ENCODE results near the gene ADAMTS2.

Gene ADAMTS2

DNA sequence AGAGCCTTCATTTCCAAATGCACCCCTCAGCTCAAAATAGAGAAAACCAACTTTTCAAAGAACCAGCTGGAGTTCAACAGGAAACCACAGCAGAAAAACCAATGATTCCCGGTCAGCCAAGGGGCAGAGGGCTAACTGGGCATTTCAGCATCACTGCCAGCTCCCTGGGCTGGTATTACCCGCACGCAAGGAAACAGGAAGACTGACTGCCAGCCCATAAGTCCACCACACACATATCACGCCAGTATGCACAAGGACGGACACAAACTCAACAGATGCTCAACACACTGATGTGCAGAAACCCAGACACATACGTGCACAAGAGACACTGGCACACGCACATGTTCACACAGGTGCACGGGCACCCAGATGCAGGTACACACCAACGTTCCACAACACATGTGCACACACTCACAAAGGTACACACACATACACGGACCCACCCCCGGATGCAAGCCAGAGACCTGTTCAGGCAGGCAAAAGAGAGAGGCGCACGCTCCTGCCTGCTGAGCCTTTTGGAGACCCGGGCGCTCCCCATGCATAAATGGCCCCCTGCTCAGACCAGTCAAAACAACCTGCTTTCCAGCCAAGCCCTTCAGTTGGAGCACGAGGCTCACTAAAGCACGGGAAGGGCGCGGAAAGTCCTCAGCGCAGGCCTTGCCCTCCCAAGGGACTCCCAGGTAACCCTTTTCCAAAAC is 2.1 kb downstream of the ADAMTS2 start:
- FAIRE-seq, result no peak

DNA sequence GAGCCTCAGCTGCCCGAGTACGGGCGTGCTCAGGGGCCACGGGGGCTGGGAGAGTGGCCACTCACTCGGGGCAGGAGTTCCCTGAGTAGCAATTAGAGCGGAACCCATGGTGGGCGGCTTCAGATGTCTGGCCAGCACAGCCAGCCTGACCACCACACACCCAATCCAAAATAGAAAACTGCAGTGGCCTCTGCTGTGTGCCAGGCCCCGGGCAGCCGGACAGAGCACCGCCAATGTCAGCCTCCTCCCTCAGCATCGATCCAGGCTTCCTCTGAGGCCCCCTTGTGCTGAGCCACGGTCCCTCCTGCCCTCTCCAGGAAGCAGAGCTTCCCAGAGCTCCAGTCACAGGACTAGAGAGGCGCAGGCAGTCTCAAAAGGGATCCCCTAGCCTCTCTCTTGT is 2.7 kb downstream of the ADAMTS2 start:
- no peak for FAIRE-seq

DNA sequence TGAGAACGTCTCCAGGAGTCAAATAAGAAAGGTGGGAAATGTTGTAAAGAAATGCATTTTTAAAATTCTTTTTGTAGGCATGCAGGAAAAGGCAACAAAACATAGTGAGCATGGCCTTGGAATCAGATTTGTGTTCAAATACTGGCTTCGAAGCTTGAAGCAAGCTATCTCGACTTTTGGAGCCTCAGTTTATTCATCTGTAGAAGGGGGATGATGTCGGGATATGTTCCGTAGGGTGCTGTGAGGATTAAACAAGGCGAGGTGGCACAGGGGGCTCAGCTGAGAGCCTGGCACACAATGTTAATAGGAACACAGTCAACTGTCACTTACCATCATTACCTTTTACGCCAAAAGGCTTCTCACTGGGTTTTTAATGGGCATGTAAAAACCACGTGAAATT is 4.8 kb downstream of the ADAMTS2 start:
- FAIRE-seq, result no peak

DNA sequence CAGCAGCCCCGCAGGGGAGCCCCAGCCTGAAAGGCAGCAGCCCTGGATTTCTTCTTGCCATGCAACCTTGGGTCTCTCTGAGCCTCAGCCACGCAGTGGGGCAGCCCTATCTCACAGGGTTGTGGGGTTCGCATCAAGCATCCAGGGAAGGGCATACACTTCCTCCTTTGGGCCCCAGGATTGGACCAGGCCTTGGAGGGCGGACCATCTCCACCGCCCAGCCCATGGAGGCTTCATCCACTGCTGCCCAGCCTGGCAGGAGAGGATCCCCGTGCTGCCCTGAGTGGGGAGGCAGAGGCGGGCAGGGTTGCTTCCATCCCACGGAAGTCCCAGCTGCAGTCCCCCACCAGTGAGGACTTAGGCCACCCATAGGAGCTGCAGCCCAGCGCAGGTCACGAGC is 5.3 kb downstream of the ADAMTS2 start:
- no peak for FAIRE-seq

DNA sequence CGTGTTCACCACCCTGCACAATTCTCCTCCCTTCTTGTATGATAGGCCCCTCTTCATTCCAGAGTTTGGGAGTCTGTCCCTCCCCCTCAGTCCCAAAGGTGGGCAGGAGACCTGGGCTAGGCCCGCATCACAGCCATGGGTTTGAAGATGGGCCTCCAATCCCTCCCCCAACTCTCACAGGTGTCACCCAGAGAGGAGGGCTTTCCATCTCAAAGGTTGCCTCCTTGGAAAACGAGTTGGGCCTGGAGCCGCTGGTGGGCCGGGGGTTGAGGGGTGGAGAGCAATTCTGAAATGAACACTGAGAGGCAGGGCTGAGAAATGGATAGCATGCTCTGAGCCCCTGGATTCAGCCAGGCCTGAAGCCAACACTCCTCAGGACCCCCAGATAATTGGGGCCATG is 6.2 kb downstream of the ADAMTS2 start:
- FAIRE-seq, result no peak

DNA sequence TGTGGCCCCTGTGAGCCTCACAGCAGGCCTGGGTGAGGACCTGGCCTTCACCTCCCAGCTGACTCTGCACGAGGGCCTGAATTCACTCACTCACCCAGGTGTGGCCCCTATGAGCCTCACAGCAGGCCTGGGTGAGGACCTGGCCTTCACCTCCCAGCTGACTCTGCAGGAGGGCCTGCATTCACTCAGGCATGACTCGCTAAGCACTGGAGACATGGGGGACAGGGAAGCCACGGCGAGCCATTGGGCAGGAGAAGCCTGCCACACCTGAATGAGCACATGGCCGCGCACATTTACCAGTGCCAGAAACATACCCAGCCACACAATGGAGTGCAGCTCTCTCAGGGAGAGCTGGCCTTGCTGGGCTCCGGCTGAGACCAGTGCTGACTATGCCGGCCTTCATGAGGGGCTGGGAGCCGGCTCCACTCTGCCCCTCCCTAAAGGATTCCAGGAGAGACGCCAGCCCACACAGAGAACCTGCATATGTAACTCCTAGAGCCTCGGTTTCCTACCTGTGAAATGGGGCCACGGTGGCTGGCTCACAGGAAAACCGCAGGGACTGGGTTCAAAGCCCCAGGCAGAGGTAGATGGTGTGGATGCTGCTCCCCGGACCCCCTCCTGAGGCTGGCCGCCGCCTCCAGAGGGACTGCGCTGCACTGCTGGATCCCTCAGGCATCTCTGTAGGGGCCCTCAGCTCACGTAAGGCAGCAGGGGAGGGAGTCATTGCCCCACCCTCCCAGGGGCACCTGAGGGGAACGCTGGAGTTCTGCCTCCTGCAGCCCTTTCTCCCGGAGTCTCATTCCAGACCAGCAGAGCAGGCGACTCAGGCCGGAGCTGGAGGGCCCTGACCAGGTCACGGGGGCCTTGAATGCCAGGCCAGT is 7.2 kb downstream of the ADAMTS2 start:
- FAIRE-seq, result no peak

DNA sequence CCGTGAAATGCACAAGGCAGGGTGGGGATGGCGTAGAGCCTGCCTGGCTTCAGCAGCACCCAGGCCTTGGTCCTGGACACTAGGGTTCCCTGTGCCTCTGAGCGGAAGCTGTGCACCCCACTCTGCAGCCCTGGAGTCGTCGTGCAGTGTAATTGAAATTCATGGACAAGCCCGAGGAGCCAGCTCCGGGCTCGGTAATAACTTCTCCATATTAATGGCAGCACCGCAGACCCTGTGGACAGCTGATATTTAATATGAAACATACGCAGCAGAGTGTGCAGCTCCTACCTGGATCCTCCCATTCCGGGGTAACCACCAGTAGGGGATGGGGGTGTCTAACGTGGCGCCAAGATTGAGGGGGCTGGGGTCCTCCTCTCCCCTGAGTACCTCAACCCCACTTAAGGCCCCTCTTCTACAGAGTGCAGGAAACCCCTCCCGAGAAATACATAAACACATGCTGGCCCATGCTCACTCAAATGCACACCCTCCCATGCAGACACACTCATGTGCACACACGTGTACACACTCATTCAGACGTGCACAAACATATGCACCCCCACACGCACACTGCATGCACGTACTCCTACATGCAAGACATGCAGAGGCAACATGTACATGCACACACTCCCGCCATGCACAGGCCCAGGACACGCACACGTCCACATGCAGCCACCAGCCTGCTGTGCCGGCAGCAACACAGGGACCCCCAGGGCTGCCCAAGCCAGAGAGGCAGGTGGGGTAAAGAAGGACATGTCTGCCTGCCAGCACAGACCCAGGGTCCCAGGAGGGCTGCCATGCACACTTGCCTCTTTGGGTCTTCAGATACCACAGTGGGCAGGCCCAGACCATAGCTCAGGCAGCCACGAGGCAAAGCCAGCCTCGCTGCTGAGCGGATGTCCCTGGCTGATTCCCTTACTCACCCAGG is 8.1 kb downstream of the ADAMTS2 start:
- no peak for FAIRE-seq

DNA sequence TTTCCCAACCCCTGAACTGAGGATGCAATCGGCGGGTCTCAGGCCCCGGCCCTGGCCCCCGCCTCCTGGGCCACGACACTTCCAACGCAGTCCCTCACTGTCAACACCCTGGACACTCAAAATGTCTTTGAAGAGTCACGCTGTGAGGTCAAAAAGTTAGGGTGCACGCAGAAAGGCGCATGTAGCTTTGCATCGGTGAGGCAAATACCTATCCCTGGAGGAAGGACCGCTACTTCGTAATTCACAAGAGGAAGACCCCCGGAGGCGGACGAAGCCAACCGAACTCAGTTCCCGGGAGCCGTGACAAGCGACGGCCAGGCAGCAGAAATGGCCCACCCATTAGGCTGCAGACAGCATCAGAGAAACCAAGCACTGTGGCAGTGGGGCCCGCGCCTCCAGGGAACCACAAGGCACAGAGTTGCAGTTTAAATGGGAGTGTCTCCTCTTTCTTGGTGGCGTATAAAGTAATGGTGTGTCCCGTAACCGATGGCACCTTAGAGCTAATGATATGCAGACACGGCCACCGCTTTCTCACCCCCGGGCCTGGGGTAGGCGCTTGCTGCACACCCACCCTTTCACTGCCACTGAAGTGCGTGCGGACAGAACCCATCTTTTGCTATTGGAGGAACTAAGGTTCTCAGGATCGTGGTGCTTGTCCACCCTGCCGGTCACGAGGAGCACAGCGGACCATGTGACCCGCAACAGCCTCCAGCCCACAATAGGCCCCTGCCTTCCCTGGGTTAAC is 9.0 kb downstream of the ADAMTS2 start:
- no peak for FAIRE-seq

DNA sequence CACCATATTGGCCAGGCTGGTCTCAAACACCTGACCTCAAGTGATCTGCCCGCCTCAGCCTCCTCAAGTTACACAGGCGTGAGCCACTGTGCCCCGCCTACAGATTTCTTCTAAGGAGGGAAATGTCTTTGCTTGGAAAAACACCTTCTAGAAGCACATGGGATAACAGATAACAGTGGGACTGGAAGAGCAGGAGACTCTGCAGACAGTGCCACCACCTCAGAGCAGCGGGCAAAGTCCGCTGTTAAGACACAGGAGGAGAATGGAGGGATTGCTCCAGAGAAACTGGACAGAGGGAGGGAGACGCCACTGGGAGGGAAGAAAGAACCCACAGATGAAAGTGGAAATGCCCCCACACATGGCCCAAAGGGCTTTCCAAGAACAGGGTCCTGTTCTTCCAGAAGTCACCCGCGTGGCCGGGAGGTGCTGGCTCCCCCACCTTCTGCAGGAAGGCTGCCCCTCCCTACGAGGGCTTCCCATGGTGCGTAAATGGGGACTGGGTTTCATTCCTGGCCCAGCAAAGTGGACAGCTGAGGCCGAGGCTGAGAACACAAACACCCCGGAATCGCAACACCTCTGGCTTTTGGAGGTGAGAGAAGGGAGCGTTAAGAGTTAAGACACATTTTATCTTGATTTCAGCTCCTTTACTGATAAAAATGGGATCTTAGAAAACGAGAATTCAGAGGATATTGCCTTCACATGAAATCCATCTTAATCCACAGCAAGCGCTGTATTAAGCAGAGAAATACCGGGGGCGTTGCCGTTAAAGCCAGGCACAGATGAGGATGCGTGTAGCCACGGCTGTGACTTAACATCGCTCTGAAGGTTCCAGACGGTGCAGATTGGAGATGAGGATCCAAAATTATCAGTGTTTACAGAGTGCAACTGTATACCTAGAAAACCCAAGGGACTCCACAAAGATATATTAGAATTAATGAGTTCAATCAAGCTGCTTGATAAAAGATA is 11.2 kb downstream of the ADAMTS2 start:
- FAIRE-seq, result no peak

DNA sequence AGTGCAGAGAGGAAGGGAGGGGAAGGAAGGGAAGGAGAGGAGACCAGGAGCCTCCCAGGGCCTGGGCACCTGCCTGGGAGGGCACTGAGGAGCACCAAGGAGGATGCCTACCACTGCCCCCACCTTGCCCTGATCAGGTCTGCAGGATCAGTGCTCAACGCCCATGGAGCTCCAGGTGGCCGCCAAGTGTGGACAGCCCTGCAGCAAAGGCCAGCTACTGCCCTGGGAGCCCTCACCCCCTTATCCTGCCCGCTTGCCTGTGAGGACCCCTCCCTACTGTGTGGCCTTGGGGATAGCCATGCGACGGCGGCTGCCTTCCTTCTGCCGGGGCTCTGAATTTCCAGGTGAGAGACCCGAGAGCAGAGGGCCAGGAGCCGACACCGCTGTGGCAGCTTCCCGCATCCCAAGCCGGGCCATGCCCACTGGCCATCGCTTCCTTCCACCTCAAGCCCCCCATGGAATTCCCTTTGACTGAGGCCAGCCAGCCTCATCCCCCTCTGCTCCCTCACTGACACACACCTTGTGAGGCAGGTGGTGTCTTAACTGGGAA is 12.4 kb downstream of the ADAMTS2 start:
- FAIRE-seq, result no peak

DNA sequence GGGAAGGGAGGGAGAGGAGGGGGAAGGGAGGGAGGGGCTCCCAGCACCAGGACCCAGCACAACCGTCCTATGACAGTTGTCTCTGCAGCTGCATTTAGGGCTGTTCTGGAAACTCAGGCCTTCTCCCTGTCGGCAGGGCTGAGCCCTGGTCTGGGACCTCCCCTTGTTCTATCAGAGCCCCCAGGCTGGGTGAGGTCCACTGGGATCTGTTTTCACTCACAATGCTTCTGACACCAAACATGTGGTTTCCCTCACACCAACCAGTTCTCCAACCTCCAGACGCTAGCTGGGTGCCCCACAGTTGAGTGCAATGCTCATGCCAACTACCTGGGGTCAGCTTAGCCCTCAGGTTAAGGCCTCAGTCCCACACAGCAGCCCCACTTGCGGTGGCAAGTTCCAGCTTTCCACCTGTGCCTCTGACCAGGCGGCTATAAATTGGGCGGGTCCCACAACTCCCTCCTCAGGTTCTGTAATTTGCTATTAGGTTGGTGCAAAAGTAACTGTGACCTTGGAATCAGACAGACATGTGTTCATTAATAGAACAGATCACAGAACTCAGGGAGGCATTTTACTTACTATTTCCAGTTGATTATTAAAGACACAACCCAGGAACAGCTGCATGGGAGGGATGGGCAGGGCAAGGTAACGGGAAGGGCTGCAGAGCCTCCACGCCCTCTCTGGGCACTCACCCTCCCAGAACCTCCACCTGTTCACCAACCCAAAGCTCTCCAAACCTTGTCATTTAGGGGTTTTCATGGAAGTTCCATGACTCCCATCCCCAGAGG is 13.5 kb downstream of the ADAMTS2 start:
- FAIRE-seq, result no peak

DNA sequence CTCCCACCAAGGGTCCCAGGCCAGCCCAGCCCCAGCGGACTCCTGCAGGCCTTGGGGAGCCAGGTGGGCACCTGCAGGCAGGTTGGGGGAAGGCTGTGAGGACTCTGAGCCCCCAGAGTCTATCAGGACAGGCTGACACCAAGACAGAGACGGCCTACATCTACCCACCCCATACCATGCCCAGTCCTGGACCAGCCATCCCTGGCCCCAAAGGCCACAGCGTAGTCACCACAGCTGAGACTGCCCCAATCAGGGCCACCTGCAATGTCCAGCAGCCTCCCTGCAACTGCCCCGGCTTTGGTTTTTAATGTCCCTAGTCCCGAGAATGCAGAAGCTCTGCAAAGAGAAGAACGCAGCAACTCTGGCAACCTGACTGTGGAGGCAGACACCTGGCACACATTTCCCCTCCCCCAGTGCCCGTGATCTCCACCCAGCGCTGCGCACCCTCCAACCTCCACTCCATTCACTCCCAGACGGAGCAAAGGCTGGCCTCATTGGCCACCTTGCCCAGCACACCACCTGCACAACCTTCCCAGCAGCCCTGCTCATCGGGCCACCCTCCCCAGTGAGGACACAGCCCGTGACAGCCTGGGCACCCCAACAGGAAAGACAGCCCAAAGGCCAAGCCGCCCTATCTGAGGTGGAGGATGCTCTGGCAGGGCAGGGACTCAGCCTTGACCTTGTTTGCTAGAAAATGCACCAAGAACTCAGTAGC is 14.9 kb downstream of the ADAMTS2 start:
- FAIRE-seq, result no peak

DNA sequence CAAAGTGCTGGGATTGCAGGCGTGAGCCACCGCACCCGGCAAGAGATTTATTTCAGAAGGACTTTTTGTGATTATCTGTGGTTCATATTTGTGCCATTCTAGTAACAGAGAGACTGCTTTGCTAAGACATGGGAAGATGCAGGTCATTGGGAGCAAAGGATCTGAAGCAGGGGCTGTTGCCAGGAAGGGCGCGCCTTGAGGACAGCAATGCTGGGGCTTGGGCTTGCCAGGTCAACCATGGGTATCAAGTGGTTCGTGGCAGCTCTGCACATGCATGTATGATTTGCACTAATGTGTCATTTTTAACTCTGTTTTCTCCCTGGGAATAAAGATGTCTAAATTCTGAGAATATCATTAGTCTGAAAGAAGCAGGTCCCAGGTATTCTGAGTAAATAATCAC is 17.0 kb downstream of the ADAMTS2 start:
- FAIRE-seq, result no peak

DNA sequence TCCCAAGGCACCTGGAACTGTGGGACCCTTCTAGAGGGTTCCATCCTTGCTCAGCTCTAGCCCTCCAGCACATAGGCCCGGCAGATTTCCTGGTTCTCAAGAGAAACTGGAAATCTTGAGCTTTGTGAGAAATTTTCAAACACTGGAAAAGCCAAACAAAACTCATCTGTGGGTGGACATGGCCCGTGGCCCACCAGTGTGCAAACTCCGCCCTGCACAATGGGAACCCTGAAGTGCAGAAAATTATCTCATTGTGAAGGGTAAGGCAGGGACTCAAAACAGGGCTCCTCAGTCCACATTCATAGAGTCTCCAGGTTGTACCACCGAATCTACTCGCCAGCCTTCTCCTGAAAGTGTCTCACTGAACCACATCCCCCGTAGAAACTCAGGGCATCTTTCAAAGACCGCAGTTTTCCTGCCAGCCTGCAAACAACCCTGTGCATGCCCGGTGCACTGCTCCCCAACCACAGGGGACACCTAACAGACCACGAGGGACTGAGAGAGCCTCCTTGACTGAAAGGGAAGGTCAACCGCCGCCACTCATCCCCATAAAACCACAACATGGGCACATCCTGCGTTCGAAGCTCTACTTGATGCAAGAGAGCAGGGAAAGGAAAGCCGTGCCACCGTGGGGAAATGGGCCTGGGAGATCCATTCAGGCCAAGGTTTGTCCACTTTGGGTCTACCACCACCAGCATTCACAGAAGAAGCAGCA is 18.1 kb downstream of the ADAMTS2 start:
- FAIRE-seq, result no peak

DNA sequence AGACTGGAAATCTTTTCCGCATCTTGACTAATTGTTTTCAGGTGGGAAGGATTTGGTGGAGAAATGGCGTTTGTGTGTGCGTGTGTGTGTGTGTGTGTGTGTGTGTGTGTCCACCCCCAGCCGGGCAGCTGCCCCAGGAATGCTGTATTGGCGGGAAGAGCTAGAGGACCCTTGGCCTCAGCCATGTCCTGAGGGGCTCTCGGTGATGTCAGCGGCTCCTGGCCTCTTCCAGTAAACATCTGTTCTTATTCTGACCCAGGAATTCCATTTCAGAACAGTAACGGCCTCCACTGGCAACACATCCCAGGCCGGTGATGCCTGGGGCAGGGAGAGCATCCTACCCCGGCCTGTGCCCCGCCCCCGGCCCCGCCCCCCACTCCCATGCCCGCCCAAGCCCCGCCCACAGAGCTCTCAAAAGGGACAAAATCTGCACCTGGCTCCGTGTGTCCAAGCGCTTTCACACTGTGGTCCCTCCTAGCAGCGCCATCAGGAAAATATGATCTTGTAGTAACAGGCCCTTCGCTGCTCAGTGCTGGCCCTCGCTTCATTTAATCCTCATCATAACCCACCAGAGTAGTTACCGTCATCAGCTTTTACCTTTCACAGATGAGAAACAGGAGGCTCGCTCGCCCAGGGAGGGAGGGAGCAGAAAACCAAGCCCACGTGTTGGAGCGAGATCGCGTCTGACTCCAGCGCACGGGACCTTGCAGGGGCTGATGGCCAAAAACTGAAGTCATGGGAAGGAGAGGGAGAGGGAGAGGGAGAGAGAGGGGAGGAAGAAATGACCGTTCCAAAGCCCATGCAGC is 18.9 kb downstream of the ADAMTS2 start:
- no peak for FAIRE-seq

DNA sequence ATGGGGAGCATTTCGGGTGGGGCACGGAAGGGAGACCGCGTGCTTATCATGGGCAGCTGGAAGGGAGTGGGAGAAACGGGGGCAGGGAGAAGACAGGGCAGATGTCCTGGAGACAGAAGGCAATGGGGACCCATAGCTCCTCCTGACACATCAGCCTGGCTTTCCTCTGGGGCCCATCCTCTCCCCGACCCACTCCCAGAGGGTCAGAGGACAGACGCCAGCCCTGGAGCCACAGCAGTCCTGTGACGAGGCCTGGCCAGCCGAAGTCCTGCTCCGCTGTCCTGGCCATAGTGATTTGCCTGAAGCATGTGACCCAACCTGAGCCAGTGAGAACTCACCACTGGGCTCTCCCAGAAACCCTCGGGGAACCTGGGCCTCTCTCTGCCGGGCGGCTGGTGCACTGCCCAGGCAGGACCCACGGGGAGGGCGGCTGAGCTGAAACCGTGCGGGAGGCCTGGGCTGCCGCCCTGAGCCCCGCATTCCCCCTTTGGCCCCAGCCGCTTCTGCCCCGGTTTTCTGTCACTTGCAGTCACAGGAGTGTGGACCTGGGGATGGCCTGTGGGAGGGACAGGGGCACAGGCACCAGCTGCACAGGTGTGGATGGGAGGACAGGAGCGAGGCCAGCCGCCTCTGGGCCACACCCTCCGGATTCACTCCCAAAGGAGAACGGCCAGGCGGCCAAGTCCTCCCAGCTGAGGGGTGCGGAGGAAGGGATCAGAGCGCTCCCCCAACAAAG is 19.8 kb downstream of the ADAMTS2 start:
- no peak for FAIRE-seq

DNA sequence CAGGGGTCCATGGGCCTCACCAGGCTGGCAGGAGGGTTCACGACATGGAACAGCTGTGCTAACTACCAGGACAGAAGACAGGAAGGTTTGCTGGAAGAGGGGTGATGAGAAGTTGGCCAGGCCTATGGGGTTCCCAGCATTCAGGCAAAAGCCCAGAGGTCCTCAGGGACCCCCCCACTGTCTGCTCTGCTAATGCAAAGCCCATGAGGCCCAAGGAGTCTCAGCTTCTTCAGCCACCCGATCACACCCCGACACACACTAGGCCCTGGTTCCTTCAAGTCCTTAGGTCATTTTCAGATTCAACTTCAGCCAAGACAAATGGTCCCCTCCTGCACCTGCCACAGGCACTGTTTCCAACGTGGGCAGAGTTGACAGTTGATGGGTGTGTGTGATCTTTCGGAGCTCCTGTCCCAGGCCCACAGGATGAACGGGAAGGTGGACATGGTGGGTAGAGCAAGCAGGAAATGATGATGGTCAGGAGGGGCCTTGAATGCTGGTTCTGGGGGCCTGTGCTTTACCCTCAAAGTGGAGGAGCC is 20.4 kb downstream of the ADAMTS2 start:
- no peak for FAIRE-seq

Measured in A204.1 (cell line).